GM18499 (cell line): ENCODE measurements around the gene RGL4.
"Not testable (repeated sequence)": the region's sequence is repeated elsewhere in the genome, so short reads cannot be mapped to it uniquely, and the experiment has no call there.

ENCODE experiments used
- ATAC-seq: cut with Tn5 transposase; IDR thresholded peaks from one replicate; pipeline ENCODE4 v1.9.1; 2021; ENCODE audit warnings: moderate number of reproducible peaks; ENCODE audit not compliant: insufficient read depth, unreplicated experiment

The RGL4 gene

DNA sequence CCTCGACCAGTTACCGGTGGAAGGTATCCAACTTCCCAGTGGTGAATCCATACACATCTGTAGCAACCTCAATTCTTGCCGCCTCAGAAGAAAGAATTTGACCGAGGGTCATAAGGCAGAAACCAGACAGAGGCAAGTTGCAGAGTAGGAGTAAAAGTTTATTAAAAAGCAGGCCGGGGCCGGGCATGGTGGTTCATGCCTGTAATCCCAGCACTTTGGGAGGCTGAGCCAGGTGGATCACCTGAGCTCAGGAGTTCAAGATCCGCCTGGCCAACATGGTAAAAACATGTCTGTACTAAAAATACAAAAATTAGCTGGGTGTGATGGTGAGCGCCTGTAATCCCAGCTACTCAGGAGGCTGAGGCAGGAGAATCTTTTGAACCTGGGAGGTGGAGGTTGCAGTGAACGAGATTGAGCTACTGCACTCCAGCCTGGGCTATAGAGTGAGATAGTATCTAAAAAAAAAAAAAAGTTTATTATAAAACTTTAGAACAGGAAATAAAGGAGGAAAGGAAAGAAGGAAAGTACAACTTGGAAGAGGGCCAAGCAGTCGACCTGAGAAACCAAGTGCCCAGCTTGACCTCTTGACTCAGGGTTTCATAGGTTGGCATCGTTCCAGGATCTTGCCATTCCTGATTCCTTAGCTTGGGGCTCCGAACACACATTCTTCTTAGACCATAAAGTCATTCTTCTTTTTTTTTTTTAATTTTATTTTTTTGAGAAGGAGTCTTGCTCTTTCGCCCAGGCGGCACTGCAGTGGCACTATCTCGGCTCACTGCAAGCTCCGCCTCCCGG lies 27.8 kb downstream of the RGL4 start:
- no peak for ATAC-seq

- ATAC-seq: no peak
Measured at GRCh38 chr22:23720855-23721254, 30.0 kb downstream of the RGL4 start.

- ATAC-seq: no peak
Measured at GRCh38 chr22:23722160-23722559, 31.3 kb downstream of the RGL4 start.

DNA sequence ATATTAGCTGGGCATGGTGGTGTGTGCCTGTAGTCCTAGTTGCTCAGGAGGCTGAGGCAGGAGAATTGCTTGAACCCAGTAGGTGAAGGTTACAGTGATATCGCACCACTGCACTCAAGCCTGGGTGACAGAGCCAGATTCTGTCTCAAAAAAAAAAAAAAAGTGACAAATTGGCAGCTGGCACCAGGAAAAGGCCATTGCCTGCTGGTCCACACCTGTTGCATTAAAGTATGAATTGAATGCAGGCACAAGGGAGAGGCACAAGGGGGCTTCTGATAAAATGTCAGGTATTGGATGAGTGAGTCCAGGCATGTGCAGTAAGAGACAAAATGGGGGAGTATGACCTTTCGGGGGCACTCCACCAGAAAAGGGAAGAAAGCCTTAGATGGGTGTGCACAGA lies 31.9 kb downstream of the RGL4 start:
- ATAC-seq: no peak

DNA sequence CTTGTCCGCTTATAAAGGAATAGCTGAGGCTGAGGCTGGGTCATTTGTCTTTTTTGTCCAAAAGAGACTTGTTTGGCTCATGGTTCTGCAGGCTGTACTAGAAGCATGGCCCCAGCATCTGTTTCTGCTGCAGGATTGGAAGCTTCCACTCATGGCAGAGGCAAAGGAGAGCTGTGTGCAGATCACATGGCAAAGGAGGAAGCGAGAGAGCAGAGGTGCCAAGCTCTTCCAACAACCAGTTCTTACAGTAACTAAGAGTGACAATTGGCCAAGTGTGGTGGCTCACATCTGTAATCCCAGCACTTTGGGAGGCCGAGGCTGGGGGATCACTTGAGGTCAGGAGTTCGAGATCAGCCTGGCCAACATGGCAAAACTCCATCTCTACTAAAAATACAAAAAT lies 37.3 kb downstream of the RGL4 start:
- not testable (repeated sequence) for ATAC-seq

DNA sequence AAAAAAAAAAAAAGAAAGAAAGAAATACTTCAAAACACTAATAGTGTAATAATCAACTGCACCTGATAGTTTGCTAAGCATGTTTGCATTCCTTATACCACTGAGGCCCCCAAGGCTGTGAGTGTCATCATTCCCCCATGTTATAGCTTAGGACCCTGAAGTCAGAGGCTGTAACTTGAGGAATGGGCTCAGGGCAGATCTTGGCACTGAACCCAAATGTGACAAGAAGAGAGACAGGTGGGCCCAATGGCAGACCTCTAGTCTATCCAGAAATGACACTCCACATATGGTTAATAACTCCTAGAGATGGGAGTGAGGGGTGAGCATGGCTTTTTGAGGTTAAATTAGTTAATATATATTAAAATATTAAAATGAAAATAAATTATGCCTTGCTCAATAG lies 46.9 kb downstream of the RGL4 start:
- ATAC-seq: no peak

DNA sequence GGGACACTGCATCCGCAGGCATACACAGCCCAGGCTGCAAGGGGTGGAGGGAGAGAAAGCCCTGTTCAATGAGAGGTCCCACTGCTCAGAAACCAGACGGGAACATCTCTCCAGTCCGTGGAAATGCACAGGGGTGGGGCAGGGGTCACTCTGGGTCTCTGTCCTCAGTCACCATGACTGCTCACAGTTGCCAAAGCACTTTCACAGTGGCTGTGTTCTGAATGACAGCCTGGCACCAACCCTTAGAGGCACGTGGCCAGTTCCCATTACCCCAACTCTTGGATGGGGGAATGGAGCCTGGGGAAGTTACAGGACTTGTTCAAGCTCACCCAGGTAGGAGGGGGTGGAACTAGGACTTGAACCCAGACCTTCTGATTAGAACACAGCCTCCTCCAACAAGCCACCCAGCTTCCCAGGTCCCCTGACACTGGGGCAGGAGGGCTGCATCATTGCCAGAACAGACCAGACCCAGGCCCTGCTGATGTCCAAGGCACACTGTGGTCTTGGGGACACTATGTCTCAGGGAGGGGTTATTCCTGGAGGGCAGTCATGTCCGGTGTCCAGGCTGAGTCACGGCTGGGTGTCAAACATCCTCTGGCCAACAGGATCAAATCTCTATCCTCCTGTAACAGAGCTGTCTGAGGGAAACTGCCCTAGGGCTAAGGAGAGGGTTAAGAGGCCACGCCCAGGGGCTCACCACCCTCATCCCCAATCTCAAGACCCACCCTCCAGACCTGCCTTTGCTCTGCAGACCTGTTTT lies 51.9 kb downstream of the RGL4 start:
- no peak for ATAC-seq

DNA sequence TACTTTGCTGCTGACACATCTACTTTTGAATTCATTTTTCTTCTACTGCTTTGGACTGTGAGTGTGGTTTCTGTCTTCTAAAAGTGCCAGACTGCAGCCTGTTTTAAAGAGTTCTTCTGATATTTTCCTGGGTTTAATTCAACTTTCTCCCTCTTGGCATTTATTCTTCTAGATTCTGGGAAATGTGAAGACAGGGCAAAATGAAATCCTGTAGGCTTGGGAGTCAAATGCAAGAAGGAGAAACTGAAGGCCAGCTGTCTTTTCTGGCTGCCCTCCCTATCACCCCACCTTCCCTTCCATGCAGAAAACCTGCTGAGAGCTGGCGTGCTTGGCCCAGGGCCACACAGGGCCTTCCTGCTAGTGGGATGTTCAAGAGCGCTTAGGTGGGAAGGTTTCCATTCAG lies 52.5 kb downstream of the RGL4 start:
- no peak for ATAC-seq

GRCh38 chr22:23744001-23744400 lies 53.2 kb downstream of the RGL4 start:
- ATAC-seq: no peak

DNA sequence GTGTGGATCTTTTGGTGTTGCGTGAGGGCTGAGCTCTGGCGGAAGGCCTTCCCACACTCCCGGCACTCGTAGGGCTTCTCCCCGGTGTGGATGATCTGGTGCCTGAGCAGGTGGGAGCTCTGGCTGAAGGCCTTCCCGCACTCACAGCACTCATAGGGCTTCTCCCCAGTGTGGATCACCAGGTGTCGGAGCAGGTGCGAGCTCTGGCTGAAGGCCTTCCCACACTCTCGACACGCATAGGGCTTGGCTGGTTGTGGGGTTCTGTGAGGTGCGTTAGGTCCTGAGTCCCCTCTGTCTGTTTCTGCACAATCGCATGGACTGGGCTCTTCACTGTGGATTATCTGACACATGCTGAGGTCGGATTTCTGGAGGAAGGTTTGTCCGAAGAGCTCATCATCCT lies 53.7 kb downstream of the RGL4 start:
- no peak for ATAC-seq

DNA sequence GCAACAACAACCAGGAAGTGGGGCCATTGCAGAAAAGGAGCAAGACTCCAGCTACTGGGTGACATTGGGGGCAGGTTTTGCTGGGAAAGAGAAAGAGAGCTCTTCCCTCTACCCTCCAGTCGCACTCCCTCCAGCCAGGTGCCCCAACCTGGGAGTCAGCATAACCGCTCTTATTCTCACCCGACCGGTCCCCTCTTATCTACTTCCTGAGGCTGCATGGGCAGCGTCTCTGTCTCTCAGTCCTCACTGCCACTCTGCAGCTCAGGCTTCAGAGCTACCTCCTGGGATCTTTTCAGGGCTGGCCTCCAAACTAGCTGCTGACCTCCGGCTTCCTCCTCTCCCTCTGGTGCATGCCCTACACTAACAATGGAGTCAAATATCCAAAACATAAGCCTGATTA lies 55.0 kb downstream of the RGL4 start:
- ATAC-seq: no peak
